GM12874 (cell line): ENCODE measurements around the gene ADCY10.

Experiments
- TF ChIP-seq, protein P1 (sequence below): IDR thresholded peaks from 2 replicates; pipeline ENCODE4 v1.5.1; 2011; ENCODE audit warnings: low read depth, mild to moderate bottlenecking, control low read depth, low read length, moderate library complexity; ENCODE audit not compliant: insufficient read depth

The ADCY10 gene

DNA sequence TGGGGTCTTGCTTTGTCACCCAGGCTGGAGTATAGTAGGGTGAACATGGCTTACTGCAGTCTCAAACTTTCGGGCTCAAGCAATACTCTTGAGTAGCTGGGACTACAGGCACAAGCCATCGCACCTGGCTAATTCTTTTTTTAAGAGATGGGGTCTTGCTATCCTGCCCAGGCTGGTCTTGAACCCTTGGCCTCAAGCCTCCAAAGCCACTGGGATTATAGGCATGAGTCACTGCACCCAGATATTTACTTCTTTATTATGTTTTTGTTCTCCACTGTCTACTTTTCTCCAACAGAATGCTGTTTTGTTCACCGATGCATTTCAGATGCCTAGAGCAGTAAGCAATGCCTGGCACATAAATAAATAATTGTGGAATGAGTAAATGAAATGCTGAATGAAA, 72.4 kb downstream of the ADCY10 start:
- TF ChIP-seq, protein P1, sequence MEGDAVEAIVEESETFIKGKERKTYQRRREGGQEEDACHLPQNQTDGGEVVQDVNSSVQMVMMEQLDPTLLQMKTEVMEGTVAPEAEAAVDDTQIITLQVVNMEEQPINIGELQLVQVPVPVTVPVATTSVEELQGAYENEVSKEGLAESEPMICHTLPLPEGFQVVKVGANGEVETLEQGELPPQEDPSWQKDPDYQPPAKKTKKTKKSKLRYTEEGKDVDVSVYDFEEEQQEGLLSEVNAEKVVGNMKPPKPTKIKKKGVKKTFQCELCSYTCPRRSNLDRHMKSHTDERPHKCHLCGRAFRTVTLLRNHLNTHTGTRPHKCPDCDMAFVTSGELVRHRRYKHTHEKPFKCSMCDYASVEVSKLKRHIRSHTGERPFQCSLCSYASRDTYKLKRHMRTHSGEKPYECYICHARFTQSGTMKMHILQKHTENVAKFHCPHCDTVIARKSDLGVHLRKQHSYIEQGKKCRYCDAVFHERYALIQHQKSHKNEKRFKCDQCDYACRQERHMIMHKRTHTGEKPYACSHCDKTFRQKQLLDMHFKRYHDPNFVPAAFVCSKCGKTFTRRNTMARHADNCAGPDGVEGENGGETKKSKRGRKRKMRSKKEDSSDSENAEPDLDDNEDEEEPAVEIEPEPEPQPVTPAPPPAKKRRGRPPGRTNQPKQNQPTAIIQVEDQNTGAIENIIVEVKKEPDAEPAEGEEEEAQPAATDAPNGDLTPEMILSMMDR, result no peak

DNA sequence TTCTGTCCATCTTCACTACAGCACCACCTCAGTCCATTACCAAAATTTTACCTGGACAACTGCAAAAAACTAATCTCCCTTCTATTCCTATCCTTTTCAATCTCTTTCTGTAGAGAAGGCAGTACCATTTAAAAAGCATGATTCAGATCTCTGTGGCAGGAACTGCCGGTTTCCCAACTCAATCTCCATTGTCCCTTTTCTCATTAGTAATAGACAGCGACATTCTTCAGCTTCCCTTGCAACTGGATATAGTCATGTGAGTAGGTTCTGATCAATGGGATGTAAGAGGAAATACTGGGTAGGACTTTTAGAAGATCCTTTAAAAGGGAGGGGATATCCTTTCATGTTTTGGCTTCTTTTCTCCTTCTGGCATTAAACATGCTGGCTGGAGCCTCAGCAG, 74.9 kb downstream of the ADCY10 start:
- TF ChIP-seq, protein P1, result no peak

DNA sequence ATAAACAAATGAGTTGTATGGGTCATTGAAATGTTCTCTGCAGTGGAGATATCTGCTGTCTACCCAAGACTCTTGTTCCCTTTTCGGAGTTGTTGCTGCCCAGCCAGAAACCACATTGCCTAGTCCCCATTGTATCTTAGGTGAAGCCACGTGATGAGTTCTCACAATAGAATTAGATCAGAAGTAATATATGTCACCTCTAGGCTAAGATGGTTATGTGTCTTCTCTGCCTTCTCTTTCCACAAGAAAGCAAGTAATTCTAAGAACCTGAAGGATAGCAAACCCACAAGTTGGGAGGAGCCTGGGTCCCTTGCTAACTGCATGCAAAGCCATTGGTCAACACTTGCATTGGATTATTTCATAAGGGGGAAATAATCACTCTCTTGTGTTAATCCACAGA, 76.6 kb downstream of the ADCY10 start:
- TF ChIP-seq, protein P1, result no peak

DNA sequence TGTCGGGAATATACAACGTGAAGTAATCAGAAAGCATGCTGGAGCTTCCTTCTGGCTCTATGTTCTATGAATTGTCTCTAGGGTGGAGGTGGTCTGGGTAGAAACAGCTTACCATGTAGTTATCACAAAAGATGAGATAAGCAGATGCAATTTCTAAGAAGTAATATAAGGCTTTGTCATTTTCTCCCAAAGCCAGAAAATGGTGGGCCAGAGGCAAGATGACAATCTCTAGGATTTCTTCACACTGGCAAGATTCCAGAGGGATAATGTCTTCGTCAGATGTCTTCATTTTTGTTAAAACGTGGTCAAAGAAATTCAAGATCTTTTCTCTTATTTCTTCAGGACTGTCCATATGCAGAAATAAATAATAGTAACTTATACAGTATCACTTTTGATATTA, 77.7 kb downstream of the ADCY10 start:
- TF ChIP-seq, protein P1, result no peak

DNA sequence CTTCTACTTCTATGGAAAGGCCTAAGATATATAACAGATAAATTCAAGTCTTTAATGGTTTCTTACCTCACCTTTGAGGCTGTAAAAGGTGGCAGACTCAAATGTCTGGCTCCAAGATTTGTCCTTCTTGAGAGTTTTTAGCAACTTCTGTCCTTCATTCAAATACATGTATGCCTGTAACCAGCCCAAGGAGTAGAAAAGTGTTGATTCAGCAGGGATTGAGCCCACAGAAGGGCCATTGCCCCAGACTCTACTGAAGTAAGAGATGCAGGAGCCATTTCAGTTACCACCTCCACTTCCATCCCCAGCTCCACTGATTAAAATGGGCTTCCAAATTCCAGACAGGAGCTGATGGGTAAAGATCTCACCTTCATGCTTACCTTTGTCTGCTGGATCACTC, 80.0 kb downstream of the ADCY10 start:
- TF ChIP-seq, protein P1, result no peak

DNA sequence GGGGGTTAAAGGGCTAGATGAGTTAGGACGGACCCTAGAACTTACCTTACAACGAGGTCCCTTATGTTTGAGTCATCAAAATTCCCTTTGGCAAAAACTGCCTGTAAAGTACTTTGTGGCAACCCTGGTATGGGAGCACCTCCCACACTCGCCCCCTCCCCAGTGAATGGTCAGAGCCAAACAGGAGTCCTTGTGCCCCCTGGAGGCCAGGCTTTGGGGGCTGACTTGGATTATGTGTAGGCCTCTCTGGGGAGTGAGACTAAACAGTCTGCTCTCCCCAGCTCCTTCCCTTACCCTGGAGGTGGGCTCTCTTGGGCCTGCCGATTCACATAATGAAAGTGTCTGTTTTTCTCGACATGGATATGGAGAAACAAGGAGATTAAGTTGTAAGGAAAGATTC, 81.2 kb downstream of the ADCY10 start:
- TF ChIP-seq, protein P1, result no peak

DNA sequence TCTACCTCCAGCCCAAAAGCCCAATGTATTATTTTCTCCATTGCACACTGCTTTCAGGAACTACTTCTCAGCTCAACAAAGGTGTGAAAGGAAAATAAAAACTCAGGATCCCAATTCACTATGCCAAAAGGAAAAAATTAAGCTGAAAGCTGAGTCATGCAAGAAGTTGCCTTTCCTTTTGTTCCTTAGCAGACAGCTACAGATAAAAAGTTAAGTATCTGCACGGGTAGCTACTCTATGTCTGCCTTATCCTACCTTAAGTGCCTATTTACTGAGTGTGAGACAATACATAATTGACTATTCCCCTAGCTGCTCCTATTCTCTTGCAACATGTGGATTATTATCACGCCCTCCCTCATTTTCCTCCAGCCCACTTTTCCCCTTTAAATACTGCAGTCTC, 84.1 kb downstream of the ADCY10 start:
- TF ChIP-seq, protein P1, result no peak

DNA sequence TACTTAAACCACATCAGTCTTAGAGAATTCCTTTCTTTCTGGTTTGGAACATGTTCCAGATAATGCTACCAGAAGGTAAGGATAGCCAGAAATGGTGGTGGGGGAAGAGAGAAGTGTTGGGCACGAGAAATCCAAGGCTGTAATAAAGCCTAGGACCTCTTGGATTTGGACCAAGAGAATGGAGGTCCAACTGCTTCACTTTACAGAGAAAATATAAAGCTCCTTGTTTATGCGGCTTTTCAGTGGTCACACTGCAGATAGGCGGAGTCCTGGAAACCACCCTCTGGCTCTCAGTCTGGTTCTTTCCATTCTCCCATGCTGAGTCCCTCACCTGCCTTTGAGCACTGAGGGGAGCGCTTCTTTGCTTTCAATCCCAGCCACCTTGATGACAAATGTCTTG, 87.8 kb downstream of the ADCY10 start:
- TF ChIP-seq, protein P1, result no peak
